Right lobe of liver (tissue), 6 donors: ENCODE data around the gene CARD16. TPM values are rescaled to one million over a fixed set of nuclear protein-coding genes. Genes with fewer than 3 reads are reported as not detected.

Experiments
- ATAC-seq, 4 donors: fragments of 200-7000 bp; cut with Tn5 transposase; one replicate each; pipeline ENCODE4 v1.9.1; 2020; ENCODE audit warnings: mild to moderate bottlenecking in 4 of 4, moderate library complexity in 4 of 4
- DNase-seq, 3 donors: peaks; one replicate each; pipeline ENCODE4 v3.0.0-alpha.2; 2020
- H3K27ac ChIP-seq, 3 donors: fragments of 200-600 bp; one replicate each; pipeline ENCODE4 v1.8.0; 2022
- H3K27me3 ChIP-seq, 2 donors: fragments of 200-600 bp; one replicate each; pipeline ENCODE4 v1.8.0; 2022
- H3K36me3 ChIP-seq, 4 donors: fragments of 200-600 bp; sonication (generic) in 1 of 4; one replicate each; pipeline versions ENCODE4 v1.5.1 to v1.8.0; 2017 to 2022; ENCODE audit warnings: control low read depth in 1 of 4
- H3K4me1 ChIP-seq, 4 donors: fragments of 200-600 bp; sonication (generic) in 1 of 4; one replicate each; pipeline versions ENCODE4 v1.5.1 to v1.8.0; 2017 to 2022; ENCODE audit warnings: control low read depth in 1 of 4
- H3K4me3 ChIP-seq, 3 donors: fragments of 200-600 bp; one replicate each; pipeline ENCODE4 v1.8.0; 2022
- H3K9me3 ChIP-seq, 4 donors: fragments of 200-600 bp; sonication (generic) in 1 of 4; one replicate each; pipeline versions ENCODE4 v1.5.1 to v1.8.0; 2017 to 2022; ENCODE audit warnings: control low read depth in 1 of 4
- POLR2A ChIP-seq: fragments of 450-650 bp; IDR thresholded peaks from one replicate; pipeline ENCODE4 v1.6.1; 2017; ENCODE audit warnings: antibody characterized with exemption, mild to moderate bottlenecking
- WGBS: methylation state at CpG from one replicate; pipeline ENCODE4 v1.1.6; 2018; ENCODE audit warnings: low coverage, low lambda C conversion rate; ENCODE audit not compliant: insufficient coverage; ENCODE audit errors: missing lambda C conversion rate; 5-methylcytosine and 5-hydroxymethylcytosine counted together
- intact Hi-C, 2 donors: fragments of 100-400 bp; cut with DNase I; formaldehyde crosslinking; loops; one replicate each; pipeline versions ENCODE4 v1.11.2 to v1.14.1; 2022
- total RNA-seq, 6 experiments: library from RNA; depleted of rRNA in 2 of 6; stranded (reverse); fragments of >200 nt in 2 of 6; fragmentation: NEBNext Ultra II Directional in 3 of 6; extraction: Animal tissue kit (Norgen Biotek cat#: 25700) in 3 of 6; gene quantifications; one replicate each; pipeline versions ENCODE4 v1.1.0 to v1.2.4, GENCODE V29; 2016 to 2023
- TF ChIP-seq, protein P1 (sequence below), 4 donors: fragments of 200-600 bp in 3 of 4; fragments of 450-650 bp in 1 of 4; IDR thresholded peaks; one replicate each; pipeline versions ENCODE4 v1.5.1 to v1.8.0; 2016 to 2022; ENCODE audit warnings: antibody characterized with exemption in 4 of 4, mild to moderate bottlenecking in 2 of 4
- donor health status: DM: no; HTN: yes; CAD: no.
- donor health status: DM: no; HTN: no; CAD: no.
- donor health status: DM: no; HTN: no; CAD: no.
- donor health status: DM: no; HTN: yes; CAD: no.
- donor health status: DM: no; HTN: yes; CAD: no.

CARD16 gene
- total RNA-seq, 6 experiments from 2014 or later: 1.8 to 12.8 (median 7.1) TPM

DNA sequence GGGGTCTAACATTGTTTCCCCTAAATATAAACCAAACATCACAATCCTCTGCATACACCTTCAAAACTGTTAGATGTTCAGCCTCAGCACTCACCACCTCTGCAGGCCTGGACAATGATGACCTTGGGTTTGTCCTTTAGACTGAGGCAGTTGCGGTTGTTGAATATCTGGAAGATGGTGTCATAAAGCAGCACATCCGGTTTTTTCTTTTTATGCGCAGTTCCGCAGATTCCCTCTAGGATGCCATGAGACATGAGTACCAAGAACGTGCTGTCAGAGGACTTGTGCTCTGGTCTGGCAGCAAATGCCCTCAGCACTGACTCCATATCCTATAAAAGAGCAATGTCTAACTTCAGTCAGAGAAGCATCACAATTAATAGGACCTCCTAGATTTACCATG is 45.0 kb downstream of the CARD16 start:
- no peaks in the 10 kb centered on the region for H3K9me3 ChIP-seq
- TF ChIP-seq POLR2A: no peak
- TF ChIP-seq, protein P1, sequence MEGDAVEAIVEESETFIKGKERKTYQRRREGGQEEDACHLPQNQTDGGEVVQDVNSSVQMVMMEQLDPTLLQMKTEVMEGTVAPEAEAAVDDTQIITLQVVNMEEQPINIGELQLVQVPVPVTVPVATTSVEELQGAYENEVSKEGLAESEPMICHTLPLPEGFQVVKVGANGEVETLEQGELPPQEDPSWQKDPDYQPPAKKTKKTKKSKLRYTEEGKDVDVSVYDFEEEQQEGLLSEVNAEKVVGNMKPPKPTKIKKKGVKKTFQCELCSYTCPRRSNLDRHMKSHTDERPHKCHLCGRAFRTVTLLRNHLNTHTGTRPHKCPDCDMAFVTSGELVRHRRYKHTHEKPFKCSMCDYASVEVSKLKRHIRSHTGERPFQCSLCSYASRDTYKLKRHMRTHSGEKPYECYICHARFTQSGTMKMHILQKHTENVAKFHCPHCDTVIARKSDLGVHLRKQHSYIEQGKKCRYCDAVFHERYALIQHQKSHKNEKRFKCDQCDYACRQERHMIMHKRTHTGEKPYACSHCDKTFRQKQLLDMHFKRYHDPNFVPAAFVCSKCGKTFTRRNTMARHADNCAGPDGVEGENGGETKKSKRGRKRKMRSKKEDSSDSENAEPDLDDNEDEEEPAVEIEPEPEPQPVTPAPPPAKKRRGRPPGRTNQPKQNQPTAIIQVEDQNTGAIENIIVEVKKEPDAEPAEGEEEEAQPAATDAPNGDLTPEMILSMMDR (IDR thresholded peaks at IDR 0.05): no peak
- no peak overlapping the region for H3K4me3 ChIP-seq
- DNase-seq: no peak
- H3K36me3 ChIP-seq: no peaks in the 10 kb centered on the region
- intact Hi-C loops: no loop called here
- 67% methylated on average over 1 of the region's 5 CpGs for WGBS
- H3K4me1 ChIP-seq: peaks cover 0 to 4% (median 0%) of the 10 kb centered on the region in 4 donors
- peak in 1 of 4 donors; percentile 27 for ATAC-seq
- H3K27ac ChIP-seq: no peak overlapping the region
- H3K27me3 ChIP-seq: no peaks in the 10 kb centered on the region

DNA sequence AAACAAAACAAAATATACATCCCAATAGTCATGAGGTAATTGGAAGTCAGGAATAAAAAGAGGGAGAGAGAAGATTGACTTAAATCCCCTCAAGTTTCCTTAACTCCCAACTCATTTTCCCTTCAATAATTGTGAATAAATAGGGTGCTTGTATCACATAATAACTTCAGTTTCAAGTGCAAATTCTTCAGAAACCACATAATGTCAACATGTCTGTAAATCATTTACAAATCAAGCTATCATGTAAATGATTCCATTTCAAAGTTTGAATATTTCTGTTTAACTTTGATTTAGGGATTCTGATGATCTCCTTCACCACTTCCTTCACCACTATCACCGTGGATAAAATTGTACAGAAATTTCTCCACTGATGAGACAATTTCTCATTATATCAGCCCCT is 45.4 kb downstream of the CARD16 start:
- H3K36me3 ChIP-seq: no peaks in the 10 kb centered on the region
- H3K27ac ChIP-seq: no peak overlapping the region
- no peak for DNase-seq
- H3K4me1 ChIP-seq: peaks cover 0 to 4% (median 0%) of the 10 kb centered on the region in 4 donors
- 47% methylated on average over 1 of the region's 1 CpG for WGBS
- ATAC-seq: peak in 1 of 4 donors; percentile 35
- TF ChIP-seq, protein P1 (IDR thresholded peaks at IDR 0.05): no peak
- no peak for TF ChIP-seq POLR2A
- H3K9me3 ChIP-seq: no peaks in the 10 kb centered on the region
- H3K27me3 ChIP-seq: no peaks in the 10 kb centered on the region
- no peak overlapping the region for H3K4me3 ChIP-seq
- intact Hi-C loops: no loop called here

DNA sequence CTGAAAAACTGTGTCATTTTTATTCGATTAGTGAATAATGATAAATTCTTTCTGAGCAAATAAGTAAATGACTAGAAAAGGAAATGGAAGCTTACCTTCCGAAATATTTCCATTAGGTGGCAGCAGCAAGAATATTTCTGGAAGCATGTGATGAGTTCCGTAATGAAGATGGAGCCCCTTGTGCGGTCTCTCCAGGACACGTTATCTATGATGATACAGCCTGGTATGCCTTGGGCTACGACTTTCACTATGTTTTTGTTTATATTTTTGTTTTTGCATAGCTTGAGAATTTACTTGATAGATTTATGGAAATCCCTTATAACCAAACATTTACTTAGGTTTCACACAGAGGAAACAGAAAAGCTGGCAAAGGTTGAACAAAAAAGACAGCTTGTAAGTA is 47.8 kb downstream of the CARD16 start:
- DNase-seq: no peak
- 58% methylated on average over 6 of the region's 6 CpGs for whole genome bisulfite sequencing
- intact Hi-C loops: no loop called here

DNA sequence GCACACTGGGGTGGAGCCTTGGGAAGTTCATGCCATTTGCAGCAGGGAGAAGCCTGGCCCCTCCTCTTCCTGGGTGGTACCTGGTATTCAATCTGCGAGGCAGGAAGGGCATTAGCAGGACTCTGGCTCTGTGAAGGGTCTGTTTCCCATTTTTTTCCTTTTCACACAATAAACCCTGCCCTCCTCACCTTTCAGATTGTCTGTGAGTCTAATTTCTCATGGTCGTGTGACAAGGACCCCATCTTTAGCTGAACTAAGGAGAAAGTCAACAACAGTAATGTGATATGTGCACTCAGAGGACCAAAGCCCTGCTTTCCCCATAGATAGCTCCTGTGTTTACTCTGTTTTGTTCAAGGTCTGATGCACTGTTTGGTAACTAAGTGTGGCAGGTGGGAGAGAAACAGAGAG is 50.1 kb downstream of the CARD16 start:
- DNase-seq (no peak), ATAC-seq (no peak)
- no peaks in the 10 kb centered on the region for H3K27me3 ChIP-seq
- TF ChIP-seq, protein P1 (IDR thresholded peaks at IDR 0.05): no peak
- no peak for TF ChIP-seq POLR2A
- no peaks in the 10 kb centered on the region for H3K9me3 ChIP-seq
- intact Hi-C loops: no loop called here
- H3K4me1 ChIP-seq: no peaks in the 10 kb centered on the region
- H3K4me3 ChIP-seq: no peak overlapping the region
- 15% methylated on average over 2 of the region's 2 CpGs for WGBS
- H3K36me3 ChIP-seq: no peaks in the 10 kb centered on the region
- no peak overlapping the region for H3K27ac ChIP-seq

More for the DNA sequence above, 47.8 kb downstream of the CARD16 start:
- Histone ChIP-seq H3K27ac (no peak overlapping the region), H3K9me3 (no peaks in the 10 kb centered on the region), H3K27me3 (no peaks in the 10 kb centered on the region), H3K36me3 (no peaks in the 10 kb centered on the region), H3K4me3 (no peak overlapping the region), H3K4me1 (no peaks in the 10 kb centered on the region)
- TF ChIP-seq, protein P1 (IDR thresholded peaks at IDR 0.05): peak in 3 of 4 donors; percentile 7 to 18 (median 10)
- TF ChIP-seq POLR2A: no peak
- ATAC-seq: peak in 1 of 4 donors; percentile 25

DNA sequence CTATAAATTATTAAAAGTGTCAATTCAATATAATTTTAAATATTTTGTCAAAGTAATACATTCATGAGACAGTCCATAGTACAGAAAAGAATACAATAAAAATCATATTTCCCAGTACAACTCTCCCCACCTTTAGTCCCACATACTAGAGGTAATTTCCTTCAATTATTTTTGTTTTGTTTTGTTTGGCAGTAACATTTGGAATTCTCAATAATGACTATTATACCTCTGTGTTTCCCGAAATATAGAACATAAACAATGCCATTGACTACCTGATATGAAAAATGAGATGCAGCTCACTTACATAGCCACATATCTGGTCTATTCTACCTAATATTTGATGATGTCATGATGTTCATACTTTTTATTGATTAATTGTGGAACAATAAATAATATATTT is 52.4 kb downstream of the CARD16 start:
- WGBS: 21% methylated on average over 1 of the region's 1 CpG
- H3K27me3 ChIP-seq: no peaks in the 10 kb centered on the region
- H3K27ac ChIP-seq: no peak overlapping the region
- no peaks in the 10 kb centered on the region for H3K36me3 ChIP-seq
- no peak overlapping the region for H3K4me3 ChIP-seq
- no peaks in the 10 kb centered on the region for H3K9me3 ChIP-seq
- intact Hi-C loops: no loop called here
- DNase-seq (no peak), ATAC-seq (no peak)
- TF ChIP-seq POLR2A: no peak
- TF ChIP-seq, protein P1 (IDR thresholded peaks at IDR 0.05): no peak
- H3K4me1 ChIP-seq: no peaks in the 10 kb centered on the region
